ENCODE measurements around the gene CCDC141. TPM values are rescaled to one million over a fixed set of nuclear protein-coding genes. Genes with fewer than 3 reads are reported as not detected.
A peak's percentile ranks its signal among the peaks of the same experiment; 100 is the strongest.

Gene CCDC141
- total and polyA plus RNA-seq, 12 donors, result 5.2 to 379 (median 224) TPM

- ATAC-seq (peak; percentile 59 to 87 (median 72)), DNase-seq (no peak)
- Histone ChIP-seq H3K27me3 (no peaks in the 10 kb centered on the region), H3K9me3 (no peaks in the 10 kb centered on the region), H3K4me3 (no peak overlapping the region), H3K27ac (peak overlapping the region; percentile 7 to 81 (median 72)), H3K4me1 (peaks cover 5 to 35% (median 32%) of the 10 kb centered on the region in 9 donors), H3K36me3 (peaks cover 0 to 29% (median 3%) of the 10 kb centered on the region in 9 donors)
- intact Hi-C loops (cut with DNase I), result no loop called here
- no peak for TF ChIP-seq CTCF (IDR thresholded peaks at IDR 0.05)
- WGBS, 2 donors, result 31 to 46% methylated on average over 2 of the region's 2 CpGs
Measured at GRCh38 chr2:178844701-178845100, 205.2 kb downstream of the CCDC141 start.

GRCh38 chr2:178844269-178844668, 205.7 kb downstream of the CCDC141 start:
- DNase-seq (no peak), ATAC-seq (peak; percentile 37 to 73 (median 58))
- Histone ChIP-seq H3K36me3 (peaks cover 0 to 29% (median 3%) of the 10 kb centered on the region in 9 donors), H3K27ac (peak overlapping the region; percentile 7 to 81 (median 72)), H3K4me1 (peaks cover 5 to 35% (median 32%) of the 10 kb centered on the region in 9 donors), H3K4me3 (no peak overlapping the region), H3K9me3 (no peaks in the 10 kb centered on the region), H3K27me3 (no peaks in the 10 kb centered on the region)
- intact Hi-C loops (cut with DNase I), result no loop called here
- TF ChIP-seq CTCF (IDR thresholded peaks at IDR 0.05), result no peak
- 49 to 62% methylated on average over 4 of the region's 4 CpGs for WGBS, 2 donors

- intact Hi-C loops (cut with DNase I), result no loop called here
Measured at GRCh38 chr2:178843697-178844096, 206.2 kb downstream of the CCDC141 start.

GRCh38 chr2:178836807-178837206, 213.1 kb downstream of the CCDC141 start:
- Histone ChIP-seq H3K27me3 (no peaks in the 10 kb centered on the region), H3K27ac (peak overlapping the region in 5 of 10 donors; percentile 15 to 36 (median 21)), H3K9me3 (no peaks in the 10 kb centered on the region), H3K4me3 (no peak overlapping the region), H3K36me3 (peaks cover 0 to 22% (median 0%) of the 10 kb centered on the region in 9 donors), H3K4me1 (peaks cover 0 to 30% (median 0%) of the 10 kb centered on the region in 9 donors)
- ATAC-seq, result peak in 1 of 8 donors; percentile 29
- WGBS, 2 donors, result 34 to 51% methylated on average over 4 of the region's 4 CpGs
- no peak for DNase-seq
- TF ChIP-seq CTCF (IDR thresholded peaks at IDR 0.05), result no peak
- intact Hi-C loops (cut with DNase I), result no loop called here

More at GRCh38 chr2:178843697-178844096, 206.2 kb downstream of the CCDC141 start:
- H3K27ac ChIP-seq, result peak overlapping the region in 6 of 10 donors; percentile 55 to 81 (median 76)
- DNase-seq (no peak), ATAC-seq (no peak)
- no peak overlapping the region for H3K4me3 ChIP-seq
- H3K9me3 ChIP-seq, result no peaks in the 10 kb centered on the region
- H3K27me3 ChIP-seq, result no peaks in the 10 kb centered on the region
- H3K36me3 ChIP-seq, result peaks cover 0 to 29% (median 3%) of the 10 kb centered on the region in 9 donors
- TF ChIP-seq CTCF (IDR thresholded peaks at IDR 0.05), result no peak
- WGBS, 2 donors, result 62 to 67% methylated on average over 1 of the region's 1 CpG
- H3K4me1 ChIP-seq, result peaks cover 5 to 35% (median 32%) of the 10 kb centered on the region in 9 donors
